Measurements from ENCODE around the gene JAGN1.

The JAGN1 gene

DNA sequence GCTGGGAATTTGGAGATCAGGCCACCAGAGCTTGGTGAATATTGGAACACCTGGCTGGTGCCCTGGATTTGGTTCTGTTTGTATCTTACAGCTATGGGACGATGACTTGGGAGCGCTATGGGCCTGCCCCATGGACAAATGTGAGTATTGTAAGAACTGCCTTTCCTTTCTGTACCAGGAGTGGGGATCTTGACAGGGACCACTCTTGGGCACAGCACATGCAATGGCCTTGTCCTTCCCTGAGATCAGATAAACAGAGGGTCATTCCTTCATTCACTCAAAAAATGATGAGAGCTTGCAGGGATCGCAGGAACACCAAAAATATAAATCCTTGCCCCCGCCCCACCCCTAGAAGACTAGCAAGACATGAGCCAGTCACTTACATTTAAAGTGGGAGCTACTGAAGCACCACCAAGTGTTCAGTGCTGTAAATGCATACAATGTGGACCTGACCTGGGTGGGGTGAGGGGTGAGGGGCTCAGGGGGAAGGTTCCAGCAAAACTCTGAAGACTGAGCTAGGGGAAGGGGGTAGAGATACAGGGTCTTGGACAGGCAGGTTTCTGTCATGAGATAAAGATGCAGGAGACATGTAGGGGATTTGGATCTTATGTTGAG lies 40.5 kb downstream of the JAGN1 start:
- no peak for DNase-seq
- Histone ChIP-seq H3K27me3 (no peaks in the 10 kb centered on the region), H3K27ac (no peak overlapping the region), H3K36me3 (peaks cover 6 to 48% (median 29%) of the 10 kb centered on the region in 3 donors), H3K9me3 (no peaks in the 10 kb centered on the region), H3K4me3 (no peak overlapping the region), H3K4me1 (peaks cover 4 to 25% (median 18%) of the 10 kb centered on the region in 4 donors)
- intact Hi-C loops (cut with DNase I; ENCODE audit: low total_unique reads) = loop anchor here (5.0 kb wide), 1 partner anchor 199 kb away; the partner anchor contains the start of gene BRPF1
- no peak for TF ChIP-seq CTCF (IDR thresholded peaks at IDR 0.05)

DNA sequence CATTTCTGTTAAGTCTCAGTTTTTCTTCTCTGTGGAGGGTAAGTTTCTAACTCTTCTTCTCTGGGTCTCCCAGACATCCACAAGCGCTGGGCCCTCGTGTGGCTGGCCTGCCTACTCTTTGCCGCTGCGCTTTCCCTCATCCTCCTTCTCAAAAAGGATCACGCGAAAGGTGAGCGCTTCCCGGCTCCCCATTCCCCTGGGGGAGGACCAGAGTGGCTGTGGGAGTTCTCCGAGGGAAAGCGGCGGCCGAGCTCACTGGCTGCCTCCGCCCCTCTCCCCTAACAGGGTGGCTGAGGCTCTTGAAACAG lies 42.1 kb downstream of the JAGN1 start:
- no peak for DNase-seq
- H3K4me3 ChIP-seq = peak overlapping the region; percentile 57 to 88
- intact Hi-C loops (cut with DNase I; ENCODE audit: low total_unique reads) = loop anchor here (5.0 kb wide), 1 partner anchor 200 kb away; the partner anchor contains the start of gene BRPF1

DNA sequence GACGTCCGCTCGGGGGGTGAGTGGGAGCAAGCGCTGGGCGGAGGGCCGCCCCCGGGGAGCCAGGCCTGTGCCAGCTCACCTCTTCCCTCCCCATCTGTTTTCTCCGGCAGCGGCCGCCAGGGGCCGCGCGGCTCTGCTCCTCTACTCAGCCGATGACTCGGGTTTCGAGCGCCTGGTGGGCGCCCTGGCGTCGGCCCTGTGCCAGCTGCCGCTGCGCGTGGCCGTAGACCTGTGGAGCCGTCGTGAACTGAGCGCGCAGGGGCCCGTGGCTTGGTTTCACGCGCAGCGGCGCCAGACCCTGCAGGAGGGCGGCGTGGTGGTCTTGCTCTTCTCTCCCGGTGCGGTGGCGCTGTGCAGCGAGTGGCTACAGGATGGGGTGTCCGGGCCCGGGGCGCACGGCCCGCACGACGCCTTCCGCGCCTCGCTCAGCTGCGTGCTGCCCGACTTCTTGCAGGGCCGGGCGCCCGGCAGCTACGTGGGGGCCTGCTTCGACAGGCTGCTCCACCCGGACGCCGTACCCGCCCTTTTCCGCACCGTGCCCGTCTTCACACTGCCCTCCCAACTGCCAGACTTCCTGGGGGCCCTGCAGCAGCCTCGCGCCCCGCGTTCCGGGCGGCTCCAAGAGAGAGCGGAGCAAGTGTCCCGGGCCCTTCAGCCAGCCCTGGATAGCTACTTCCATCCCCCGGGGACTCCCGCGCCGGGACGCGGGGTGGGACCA lies 42.6 kb downstream of the JAGN1 start:
- Histone ChIP-seq H3K4me1 (peaks cover 4 to 27% (median 22%) of the 10 kb centered on the region in 4 donors), H3K27ac (peak overlapping the region; percentile 90 to 91), H3K36me3 (peaks cover 12 to 48% (median 40%) of the 10 kb centered on the region in 3 donors), H3K9me3 (no peaks in the 10 kb centered on the region), H3K4me3 (peak overlapping the region; percentile 57 to 88), H3K27me3 (no peaks in the 10 kb centered on the region)
- TF ChIP-seq CTCF (IDR thresholded peaks at IDR 0.05) = peak; percentile 75 to 81
- DNase-seq = peak; percentile 81 to 92
- intact Hi-C loops (cut with DNase I; ENCODE audit: low total_unique reads) = loop anchor here (5.0 kb wide), 1 partner anchor 201 kb away; the partner anchor contains the start of gene BRPF1

More for the DNA sequence above, 42.1 kb downstream of the JAGN1 start:
- no peak for TF ChIP-seq CTCF (IDR thresholded peaks at IDR 0.05)
- Histone ChIP-seq H3K9me3 (no peaks in the 10 kb centered on the region), H3K27ac (peak overlapping the region; percentile 90 to 91), H3K36me3 (peaks cover 8 to 48% (median 39%) of the 10 kb centered on the region in 3 donors), H3K4me1 (peaks cover 4 to 27% (median 22%) of the 10 kb centered on the region in 4 donors), H3K27me3 (no peaks in the 10 kb centered on the region)

DNA sequence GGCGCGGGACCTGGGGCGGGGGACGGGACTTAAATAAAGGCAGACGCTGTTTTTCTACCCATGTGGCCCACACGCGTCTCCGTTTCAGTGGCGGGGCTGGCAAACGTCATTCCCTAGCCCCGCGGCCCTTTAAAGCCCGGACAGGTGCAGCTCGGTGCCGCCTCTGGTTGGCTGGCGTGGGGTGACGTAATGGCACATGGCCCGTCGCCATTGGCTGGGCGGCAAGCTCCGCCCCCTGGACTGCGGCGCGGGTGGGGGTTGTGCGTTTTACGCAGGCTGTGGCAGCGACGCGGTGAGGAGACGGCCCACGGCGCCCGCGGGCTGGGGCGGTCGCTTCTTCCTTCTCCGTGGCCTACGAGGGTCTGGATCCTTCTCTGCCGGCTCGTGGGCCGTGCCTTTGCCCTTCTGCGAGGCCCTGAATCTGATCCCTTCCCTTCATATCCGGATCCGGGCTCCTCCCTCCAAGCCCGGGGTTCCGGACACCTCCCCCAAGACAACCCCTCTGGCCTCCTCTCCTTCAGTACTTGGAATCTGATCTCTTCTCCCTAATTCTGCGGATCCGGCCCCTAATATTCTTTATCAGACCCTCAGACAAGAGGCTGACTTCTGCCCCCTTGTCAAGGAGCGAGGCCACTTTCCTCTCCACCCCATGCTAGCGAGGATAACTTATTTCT lies 43.3 kb downstream of the JAGN1 start, which contains the start of gene CRELD1:
CRELD1 (plus strand) TSS at position 274 of the 674 bp plus-strand sequence. CDS start 605 bp downstream, outside the sequence.
- peak within 1 kb of the TSS; percentile 57 to 88 for H3K4me3 ChIP-seq
- peak within 1 kb of the TSS; percentile 90 to 91 for H3K27ac ChIP-seq
- peaks cover 4 to 27% (median 22%) of the 10 kb centered on the region in 4 donors for H3K4me1 ChIP-seq
- no peak for TF ChIP-seq CTCF (IDR thresholded peaks at IDR 0.05)
- H3K27me3 ChIP-seq = no peaks in the 10 kb centered on the region
- intact Hi-C loops (cut with DNase I; ENCODE audit: low total_unique reads) = loop anchor here (5.0 kb wide), 1 partner anchor 201 kb away; the partner anchor contains the start of gene BRPF1
- peaks cover 6 to 48% (median 36%) of the 10 kb centered on the region in 3 donors for H3K36me3 ChIP-seq
- no peaks in the 10 kb centered on the region for H3K9me3 ChIP-seq
- DNase-seq = peak; percentile 91 to 97

- DNase-seq = peak in 1 of 2 donors; percentile 63
- no peaks in the 10 kb centered on the region for H3K9me3 ChIP-seq
- peaks cover 6 to 45% (median 36%) of the 10 kb centered on the region in 3 donors for H3K36me3 ChIP-seq
- intact Hi-C loops (cut with DNase I; ENCODE audit: low total_unique reads) = loop anchor here (5.0 kb wide), 1 partner anchor 202 kb away; the partner anchor contains the start of gene BRPF1
- peak overlapping the region; percentile 57 to 88 for H3K4me3 ChIP-seq
- peak in 1 of 2 experiments; percentile 11 for TF ChIP-seq CTCF (IDR thresholded peaks at IDR 0.05)
- no peaks in the 10 kb centered on the region for H3K27me3 ChIP-seq
- H3K27ac ChIP-seq = peak overlapping the region; percentile 90 to 91
- H3K4me1 ChIP-seq = peaks cover 4 to 27% (median 22%) of the 10 kb centered on the region in 4 donors
Observed at GRCh38 chr3:9934235-9934621, 43.8 kb downstream of the JAGN1 start.
